HG03103 (cell line): ENCODE measurements around the gene MAN2A2.

Experiments used
- ATAC-seq: cut with Tn5 transposase; IDR thresholded peaks from one replicate; pipeline ENCODE4 v1.9.1; 2021; ENCODE audit warnings: low read depth; ENCODE audit not compliant: unreplicated experiment

MAN2A2 gene

DNA sequence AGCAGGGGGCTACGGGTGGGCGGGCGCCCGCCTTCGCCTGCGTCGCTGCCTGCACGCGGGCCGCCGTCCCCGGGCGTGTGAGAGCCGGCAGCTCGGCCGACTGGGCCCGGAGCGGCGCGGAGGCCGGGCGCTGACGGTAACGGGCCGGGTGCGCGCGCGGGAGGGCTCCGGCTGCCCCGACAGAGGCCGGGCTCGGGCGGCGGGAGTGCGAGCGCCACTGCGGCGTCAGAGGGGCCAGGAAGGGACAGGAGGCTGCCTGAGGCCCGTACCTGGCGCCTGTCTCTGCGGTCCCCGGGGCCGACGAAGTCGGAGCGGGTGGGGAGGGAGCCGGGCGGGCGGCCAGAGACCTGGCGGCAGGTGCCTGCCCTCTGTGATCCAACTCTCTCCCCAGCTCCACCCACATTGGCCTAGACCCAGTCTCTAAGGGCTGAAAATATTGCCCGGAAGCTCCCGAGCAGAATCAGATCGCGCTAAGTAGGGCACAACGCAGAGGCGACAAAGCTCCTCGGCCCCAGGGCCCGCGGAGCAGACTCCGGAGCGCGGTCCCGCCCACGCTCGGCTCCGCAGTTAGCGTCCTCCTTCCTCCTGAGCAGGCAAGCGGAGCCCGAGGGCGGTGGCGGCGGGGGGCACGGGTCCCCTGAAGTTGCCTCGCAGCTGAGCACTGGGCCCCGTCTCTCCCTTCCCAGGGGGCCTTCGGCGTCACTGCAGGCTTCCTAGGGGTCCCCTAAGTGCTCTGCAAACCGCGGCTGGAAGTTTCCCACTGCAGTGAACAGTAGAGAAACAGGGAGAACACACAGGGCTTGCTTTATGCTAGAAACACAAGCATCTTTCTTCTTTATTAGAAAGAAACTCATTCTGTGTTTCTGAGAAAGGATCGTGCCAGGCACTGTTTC lies at the start of gene MAN2A2:
Gene MAN2A2 (plus strand): TSS at position 463 of the 893 bp plus-strand sequence. CDS start 906 bp downstream, outside the sequence.
- ATAC-seq, result peak; percentile 55

DNA sequence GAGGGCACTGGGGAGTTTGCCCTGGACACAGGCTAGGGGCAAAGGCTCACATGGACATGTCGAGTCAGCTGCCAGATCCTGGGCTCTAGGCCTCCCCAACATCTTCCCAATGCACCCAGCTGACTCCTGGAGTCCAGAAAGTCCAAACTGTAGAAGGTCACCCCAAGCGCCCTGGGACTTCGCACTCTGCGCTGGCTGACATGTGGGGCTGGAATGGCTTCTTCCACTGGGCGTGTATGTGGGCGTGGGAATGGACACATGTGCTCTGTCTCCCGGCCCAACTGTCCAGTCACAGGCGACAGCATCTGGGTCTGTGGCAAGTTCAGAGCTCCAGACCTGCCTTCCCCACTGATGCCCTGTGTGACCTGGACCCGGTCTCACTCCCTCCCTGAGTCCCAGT lies 48.0 kb upstream of the MAN2A2 start:
- ATAC-seq, result no peak

DNA sequence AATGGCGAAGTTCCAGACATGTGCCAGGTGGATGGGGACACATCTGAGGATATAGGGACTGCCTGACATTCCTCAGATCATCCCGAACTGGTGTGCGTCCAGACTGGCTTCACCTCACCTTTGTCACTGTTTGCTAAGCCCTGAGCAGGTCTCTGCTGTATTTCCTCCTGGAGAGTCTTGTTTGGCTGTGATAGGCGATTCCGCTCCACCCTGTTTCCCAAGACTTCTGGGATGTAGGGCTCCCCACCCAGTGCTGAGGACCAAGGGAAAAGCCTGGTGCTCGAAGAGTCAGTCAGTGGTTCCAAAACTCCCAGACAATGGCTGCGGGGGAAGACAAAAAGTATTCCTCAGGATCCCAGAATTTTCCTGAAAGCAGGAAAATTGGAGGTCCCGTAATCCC lies 45.8 kb upstream of the MAN2A2 start:
- ATAC-seq, result no peak

DNA sequence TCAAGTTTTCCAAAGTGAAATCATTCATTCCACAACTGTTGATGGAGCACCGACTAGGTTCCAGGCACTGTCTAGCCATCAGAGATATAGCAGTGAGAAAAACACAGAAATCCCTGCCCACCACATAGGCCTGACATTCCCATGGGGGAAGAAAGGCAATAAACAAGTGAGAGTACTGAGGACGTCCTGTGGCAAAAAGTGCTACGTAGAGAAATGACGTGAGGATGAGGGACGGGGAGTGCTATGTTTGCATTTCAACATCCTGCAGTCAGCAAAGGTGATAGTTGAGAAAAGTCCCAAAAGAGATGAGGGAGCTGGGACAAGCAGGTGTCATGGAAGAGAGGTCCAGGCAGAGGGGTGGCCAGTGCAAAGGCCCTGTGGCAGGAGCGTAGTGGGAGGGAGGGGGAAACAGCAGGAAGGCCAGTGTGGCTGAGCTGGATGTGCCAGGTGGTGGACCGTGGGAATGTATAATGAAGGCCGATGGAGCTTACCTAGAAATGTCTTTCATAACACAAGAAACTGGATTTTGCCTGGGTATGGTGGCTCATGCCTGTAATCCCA lies 45.1 kb upstream of the MAN2A2 start:
- no peak for ATAC-seq

DNA sequence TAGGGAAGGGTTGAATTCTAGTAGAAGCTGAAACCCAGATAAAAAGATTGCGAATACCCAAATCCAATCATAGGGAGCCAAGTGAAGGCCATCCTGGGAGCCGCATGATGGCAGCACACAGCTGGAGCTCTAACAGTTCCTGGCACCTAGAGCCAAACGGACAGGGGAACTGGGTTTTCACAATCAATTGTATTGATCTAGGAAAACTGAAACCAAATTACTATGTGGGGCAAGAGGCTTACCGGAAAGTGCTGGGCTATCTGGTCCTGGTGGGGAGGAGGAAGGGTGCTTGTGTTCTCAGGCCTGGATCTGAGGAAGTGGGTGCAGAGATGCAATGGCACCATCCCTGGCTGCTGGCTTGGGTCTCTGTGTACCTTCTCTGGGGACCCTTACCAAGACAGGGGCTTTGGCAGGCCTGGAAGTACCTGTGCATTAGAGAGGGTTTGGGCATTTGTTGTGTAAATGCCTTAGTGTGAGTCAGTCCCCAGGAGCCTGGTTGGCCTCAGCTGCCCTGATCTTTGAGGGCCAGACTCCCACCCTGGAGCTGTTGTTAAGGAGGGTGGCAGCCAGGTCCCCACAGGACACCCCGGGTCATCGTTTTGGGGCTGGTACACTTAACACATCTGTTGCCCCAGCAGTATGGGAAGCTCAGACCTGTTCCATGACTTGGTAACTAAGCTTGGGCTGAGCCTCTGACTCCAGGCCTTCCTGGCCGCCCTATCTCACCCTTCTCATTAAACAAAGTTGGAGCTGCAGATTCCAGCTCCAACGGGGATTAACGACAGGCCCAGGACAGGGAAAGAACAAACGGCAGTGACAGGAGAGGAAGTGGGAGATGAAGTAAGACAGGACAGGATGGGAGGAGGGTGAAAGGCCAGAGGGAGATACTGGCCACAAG lies 43.6 kb upstream of the MAN2A2 start:
- ATAC-seq, result no peak

DNA sequence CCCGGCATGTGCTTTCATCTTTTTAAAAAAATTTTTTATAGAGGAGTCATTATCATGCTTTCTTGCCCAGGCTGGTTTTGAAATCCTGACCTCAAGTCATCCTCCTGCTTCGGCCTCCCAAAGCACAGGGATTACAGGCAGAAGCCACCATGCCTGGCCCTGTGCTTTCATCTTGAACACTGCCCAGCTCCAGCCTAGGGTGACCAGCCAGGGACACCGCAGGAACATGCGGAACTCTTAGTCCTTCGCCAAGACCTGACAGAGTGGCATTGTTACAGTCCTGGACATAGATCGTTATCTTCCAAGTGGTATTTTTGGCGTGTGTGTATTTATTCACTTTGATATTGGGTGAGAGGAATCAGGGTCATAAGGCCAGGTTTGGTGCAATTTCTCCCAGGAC lies 42.7 kb upstream of the MAN2A2 start:
- no peak for ATAC-seq

DNA sequence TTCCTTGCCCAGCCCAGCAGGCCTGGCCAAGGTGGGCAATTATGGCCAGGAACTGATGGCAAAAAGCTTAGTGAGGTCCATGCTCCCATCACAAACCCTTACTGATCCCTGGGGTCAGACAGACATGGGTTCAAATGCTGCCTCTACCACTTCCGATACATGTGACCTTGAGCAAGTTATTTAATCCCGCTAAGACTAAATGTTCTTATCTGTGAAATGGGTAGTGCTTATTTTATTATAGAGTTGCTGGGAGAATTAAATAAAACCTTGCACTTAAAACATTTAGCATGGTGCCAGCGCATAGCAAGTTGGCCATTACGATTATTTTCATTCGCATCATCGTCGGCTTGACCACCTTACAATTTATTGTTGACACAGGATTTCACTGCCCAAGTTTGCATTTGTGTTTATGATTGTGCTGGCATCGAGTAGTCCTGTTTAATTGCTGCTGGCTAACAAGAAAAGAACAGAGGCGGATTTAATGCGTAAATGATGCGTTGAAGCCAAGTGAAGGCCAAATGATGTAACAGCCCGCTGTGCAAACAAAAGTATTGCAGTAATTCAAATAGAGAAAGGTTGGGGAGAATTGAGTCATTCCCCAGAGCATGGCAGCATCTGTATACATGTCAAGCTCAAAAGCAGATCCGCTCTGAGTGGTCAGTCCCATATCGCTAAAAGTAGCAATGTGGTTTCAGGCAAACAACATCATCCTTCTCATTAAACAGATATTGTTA lies 42.0 kb upstream of the MAN2A2 start:
- ATAC-seq, result no peak

DNA sequence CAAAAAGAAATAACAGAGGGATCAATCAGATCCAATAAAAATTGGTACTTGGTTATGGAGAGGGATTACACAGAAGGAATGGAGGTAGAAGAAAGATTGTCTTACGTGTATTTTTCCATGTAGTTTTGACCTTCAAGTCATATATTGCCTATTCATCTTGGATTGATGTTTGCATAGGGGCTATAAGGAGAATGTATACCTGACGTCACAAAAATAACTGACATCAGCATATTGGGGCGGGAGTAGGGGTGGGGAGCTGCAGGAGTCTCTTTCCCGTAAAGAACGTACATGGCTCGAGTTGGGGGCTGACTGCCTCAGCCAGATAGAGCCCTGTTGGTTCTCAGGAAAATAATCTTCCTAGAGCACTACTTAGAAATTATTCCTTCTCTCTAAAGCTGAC lies 40.6 kb upstream of the MAN2A2 start:
- no peak for ATAC-seq

DNA sequence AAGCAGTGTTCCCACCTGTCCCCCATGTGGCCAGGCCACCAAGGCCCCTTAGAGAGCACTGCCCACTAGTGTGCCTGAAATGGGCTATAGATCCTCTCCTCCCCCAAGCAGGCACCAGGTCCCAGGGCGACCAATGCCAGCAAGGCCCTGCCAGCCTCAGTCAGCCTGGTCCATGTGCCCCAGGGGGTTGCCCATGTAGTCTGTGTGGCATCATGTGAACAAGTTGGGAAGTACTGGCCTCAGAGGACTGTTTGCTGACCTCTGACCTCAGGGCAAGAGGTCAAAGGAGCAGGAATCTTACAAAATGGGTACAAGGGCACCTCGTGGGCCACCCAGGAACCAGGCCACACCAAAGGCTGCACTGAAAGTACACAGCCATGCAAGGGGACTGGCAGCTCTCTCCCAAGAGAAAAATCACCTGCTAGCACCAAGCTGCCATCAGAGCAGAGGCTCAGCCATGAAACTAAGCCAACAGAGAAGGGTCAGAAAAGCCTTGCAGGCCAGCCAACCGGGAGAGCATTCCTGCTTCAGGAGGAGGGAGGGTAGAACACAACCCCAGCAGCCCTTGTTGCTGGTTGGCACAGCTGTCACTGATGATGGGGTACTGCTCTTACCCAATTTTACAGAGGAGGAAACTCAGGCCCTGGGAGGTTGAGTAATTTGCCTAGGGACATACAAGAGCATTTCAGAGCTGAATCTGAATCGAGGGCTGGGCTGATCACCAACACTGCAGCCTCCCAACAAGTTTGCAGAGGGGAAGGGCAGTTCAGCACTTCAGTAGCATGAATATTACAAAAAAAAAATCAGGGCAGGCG lies 39.9 kb upstream of the MAN2A2 start:
- ATAC-seq, result no peak

DNA sequence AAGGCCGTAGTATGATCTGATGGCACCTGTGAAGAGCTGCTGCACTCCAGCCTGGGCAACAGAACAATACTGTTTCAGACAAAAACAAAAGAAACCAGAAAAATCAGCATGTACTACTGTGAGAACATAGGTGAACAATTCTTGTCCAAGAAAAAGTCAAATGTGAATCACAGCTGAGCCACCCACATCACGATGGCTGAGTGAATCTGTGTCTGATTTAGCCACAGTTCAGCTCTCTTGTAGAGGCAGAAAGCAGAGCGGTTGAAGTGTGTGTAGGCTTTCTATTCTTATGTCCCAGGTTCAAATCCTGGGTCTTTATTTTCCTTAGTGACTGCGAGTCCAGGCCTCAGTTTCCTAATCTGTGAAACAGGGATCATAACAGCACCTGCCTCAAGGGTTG lies 39.1 kb upstream of the MAN2A2 start:
- ATAC-seq, result no peak

DNA sequence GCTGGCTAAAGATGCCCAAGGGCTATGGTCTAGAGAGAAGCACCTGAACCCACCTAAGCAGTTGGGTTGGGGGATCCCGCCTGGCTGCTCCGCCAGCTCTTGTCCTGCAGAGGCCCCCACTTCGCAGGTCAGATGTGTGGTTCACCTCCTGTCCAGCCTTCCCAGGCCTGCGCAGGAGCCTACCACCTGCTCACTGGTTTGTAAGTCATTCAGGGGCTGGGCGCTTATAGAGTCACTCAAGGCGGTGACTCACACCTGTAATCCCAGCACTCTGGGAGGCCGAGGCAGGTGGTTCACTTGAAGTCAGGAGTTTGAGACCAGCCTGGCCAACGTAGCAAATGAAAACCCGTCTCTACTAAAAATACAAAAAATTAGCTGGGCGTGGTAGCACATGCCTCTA lies 38.6 kb upstream of the MAN2A2 start:
- no peak for ATAC-seq

DNA sequence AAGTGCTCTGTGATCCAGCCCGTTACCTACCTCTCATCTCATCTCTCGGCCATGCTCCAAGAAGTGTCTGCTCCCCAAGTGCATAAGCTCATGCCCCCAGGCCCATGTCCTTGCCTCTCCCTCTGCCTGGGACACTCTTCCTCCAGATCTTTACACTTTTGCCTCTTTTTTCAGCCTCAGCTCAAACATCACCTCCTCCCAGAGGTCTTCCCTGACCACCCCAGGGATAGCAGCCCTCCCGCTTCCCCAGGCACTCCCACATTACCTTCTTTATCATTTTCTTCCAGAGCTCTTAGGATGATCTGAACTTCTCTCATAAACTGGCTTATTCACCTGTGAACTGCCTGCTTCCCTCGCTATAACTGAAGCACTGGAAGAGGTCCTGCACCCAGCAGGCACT lies 37.4 kb upstream of the MAN2A2 start:
- ATAC-seq, result no peak

DNA sequence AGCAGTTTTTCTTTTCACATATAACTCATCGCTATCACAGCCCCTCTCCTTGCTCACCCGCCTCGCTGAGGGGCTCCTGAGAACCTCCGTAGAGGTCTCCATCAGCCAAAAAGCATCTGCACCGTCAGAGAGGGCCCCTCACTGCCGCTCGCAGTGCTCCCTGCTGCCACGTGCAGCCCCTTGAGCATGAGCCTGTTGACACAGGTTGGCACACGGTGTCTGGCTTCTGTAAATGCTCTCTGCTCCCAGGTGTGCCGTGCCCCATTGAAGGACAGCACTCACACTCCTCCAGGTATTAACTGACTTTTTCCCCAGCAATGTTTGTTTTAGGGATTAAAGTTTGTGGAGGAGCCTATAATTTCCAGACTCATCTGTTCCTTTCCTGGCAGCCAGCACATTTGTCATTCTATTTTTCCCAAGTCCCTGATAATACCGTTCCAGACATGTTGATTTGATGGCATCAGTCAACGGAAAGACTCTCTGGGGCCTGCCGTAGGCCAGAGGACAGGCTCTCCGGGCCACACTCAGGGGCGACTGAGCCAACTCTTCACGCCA lies 36.9 kb upstream of the MAN2A2 start:
- ATAC-seq, result no peak

DNA sequence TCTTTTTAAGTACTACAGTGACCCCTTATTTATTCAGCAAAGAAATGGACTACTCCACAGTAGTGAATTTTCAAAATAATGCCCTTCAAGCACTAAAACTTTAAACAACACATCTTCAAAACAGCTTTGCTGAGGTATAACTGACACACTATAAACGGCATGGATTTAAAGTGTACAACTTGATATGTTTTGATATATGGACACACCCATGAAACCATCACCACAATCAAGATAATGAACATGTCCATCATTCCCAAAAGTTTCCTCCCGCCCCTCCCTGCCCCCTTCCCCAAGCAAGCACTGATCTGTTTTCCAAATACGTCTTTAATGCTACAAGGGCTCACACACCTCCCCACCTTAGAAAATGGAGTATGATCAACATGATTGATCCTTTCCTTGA lies 36.3 kb upstream of the MAN2A2 start:
- ATAC-seq, result no peak

DNA sequence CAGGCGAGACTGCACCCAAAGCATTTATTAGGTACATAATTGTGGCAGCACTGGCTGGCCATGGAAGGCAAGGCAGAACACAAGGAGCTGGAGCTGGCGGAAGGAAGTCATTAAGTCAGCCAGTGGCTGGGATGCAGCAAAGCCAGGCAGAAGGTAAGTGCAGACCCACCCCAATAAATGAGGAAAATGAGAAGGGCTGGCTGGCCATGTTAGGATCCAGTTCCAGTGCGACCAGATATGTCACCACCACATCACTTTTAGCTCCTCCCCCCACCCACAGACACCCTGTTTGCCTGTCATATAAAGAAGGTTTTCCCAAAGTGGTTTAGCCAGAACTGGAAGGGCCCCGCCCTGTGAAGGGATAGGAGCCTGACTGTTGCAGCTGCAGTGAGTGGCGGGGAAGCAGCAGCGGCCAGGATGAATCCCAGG lies 34.8 kb upstream of the MAN2A2 start, which contains the start of gene FURIN:
Gene FURIN (plus strand): TSS at position 328 of the 429 bp plus-strand sequence. CDS start 7,153 bp downstream, outside the sequence.
- no peak for ATAC-seq

DNA sequence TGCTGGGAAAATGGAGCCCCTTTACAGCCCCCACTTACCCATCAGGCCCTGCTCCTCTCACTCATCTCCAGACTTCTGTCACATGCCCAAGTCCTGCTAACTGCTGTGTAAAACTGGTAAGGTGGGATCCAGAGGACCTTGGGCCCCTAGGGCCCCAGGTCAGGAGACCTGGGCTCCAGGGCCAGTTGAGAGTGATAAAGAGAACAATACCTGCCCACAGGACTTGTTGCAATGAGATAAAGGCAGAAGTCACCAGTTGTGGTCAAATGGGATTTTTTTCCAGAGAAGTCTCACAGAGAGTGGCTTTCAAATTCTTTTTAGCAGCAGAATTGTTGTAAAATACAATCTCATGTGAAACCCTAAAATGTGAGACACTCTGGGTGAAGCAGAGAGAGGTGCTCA lies 34.0 kb upstream of the MAN2A2 start:
- no peak for ATAC-seq

DNA sequence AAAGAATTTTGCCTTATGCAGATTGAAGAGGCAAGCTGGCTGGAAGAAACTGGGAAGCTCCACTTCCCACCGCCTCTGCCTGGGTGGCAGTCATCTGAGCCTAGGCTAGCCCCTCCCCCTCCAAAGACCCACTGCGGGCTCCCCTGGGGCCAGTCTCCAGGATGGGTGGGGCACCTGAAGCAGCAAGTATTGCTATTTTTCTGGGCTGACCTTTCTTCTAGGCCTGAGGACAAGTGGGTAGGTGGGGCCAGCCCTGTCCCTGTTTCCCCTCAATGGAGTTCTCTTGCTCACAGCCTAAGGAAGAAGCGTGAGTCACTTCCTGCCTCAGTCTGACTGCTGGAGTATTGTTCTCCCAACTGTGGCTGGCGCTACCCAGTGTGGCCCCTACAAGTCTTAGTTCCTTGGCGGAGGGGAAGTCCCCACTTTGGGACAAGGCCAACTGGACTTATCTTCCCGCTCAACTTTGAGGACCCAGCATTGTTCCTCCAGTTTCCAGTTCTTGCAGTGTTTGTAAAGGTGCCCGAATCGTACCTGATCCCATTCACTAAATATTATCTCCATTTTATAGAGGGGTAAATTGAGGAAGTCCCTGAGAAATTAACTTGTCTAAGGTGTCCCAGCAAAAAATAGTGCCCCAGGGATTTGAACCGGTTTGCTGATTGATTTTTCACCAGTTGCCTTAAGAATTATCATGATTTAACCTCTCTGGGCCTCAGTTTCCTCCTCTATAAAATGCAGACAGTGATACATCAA lies 33.3 kb upstream of the MAN2A2 start:
- no peak for ATAC-seq

DNA sequence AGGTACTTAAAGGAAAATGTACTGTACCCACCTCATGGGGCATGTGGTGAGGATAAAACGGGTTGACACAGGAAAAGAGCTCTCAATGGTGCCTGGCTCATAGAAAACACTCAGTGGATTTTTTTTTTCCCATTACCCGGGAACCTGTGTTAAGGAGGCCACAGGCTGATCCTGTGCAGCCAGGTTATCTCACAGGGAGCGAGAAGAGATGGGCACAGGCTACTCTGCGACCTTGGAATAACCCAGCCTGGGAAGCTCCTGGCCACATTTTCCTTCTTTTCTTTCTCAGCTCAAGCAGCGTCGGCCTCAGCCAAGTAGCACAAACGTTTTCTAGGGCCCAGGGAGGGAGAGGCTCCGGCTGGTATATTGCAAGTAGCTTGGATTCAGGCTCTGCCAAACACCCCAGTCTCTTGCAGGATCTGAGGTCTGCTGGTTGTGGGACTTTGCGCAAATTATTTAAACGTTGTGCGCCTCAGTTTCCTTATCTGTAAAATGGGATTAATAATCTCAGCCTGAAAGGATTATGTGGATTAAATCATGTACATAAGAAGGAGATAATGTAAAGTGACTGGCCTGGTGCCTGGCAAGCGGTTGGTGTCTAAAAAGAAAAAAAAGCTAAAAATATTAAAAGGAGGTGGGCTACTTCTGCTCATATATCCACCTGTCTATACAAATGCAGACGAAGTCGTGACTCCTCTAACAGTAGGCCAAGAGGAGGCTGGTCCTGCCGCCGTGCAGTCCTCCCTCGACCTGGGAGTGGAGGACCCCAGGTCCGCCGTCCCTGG lies 32.6 kb upstream of the MAN2A2 start:
- no peak for ATAC-seq
